Cerebellar cortex (tissue), 1 donor: Measurements from ENCODE around the gene KRTCAP2.
A peak's percentile ranks its signal among the peaks of the same experiment; 100 is the strongest.

ENCODE experiments used
- DNase-seq: peaks from one replicate; pipeline ENCODE4 v3.0.0-alpha.2; 2015; ENCODE audit warnings: low spot score

Gene KRTCAP2

DNA sequence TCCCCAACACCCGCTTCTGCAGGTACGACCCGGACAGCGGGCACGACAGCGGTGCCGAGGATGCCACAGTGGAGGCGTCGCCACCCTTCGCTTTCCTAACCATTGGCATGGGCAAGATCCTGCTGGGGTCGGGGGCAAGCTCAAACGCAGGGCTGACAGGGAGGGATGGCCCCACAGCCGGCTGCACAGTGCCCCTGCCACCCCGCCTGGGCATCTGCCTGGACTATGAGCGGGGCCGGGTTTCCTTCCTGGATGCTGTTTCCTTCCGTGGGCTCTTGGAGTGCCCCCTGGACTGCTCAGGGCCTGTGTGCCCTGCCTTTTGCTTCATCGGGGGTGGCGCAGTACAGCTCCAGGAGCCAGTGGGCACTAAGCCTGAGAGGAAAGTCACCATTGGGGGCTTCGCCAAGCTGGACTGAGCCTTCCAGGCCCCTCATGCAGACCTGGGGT, 10.7 kb upstream of the KRTCAP2 start:
- DNase-seq: no peak

- peak; percentile 37 for DNase-seq
Measured at GRCh38 chr1:155182052-155182550, 9.0 kb upstream of the KRTCAP2 start.

DNA sequence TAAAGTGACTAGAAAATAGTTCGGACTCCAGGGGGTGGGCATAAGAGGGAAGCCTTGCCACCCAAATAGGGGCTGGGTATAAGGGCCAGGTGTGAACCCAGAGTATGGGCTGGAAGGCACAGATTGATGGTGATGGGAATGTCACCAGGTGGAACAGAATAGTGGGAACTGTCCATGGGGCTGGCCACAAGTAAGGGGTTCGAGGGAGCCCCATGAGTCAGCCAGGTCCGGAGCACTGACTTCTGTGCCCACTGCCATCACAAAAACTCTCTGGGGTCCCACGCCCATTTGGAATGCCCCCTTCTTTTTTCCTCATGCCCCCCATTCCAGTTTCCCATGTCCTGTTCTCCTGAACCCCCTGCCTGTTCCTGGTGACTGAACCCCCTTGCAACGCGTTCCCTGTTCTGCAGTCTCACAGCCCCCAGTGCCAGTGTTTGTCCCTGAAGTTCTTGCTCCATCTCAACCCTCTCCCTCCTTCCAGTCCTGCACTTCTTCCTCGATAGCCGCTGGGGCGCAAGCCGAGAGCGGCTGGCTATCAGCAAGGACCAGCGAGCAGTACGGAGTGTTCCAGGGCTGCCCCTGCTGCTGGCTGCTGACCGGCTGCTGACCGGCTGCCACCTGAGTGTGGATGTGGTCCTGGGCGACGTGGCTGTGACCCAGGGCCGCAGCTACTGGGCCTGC, 8.4 kb upstream of the KRTCAP2 start:
- no peak for DNase-seq

DNA sequence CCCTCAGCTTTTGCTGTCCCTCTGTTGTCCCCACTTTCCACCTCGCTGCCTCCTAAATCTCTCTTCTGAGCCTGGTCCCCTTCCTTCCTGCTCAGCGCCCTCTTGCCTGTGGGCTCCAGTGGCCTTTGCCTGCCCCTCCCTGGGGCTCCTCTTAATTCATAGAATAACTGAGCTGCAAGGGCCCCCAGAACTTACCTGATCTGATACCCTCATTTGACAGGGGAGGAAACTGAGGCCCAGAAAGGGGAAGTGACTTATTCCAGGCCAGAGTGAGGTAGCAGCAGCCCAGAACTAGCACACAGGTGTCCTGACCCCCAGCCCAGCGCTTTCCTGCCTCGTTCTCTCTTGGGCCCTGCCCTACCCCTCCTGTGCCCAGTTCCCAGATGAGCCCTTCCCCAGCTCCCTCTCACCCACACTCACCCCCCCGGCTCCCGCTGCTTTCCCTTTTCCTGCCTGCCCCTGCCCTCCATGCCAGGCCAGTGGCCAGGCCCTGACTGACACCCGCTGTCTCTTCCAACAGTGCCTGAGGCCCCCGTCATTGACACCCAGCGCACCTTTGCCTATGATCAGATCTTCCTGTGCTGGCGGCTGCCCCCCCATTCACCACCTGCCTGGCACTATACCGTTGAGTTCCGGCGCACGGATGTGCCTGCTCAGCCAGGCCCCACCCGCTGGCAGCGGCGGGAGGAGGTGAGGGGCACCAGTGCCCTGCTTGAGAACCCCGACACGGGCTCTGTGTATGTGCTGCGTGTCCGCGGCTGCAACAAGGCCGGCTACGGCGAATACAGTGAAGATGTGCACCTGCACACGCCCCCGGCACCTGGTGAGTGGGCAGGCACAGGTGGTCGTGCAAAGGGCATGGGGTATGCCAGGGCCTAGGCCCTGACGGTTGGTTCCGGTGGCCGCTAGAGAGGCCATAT, 6.3 kb upstream of the KRTCAP2 start:
- DNase-seq: no peak

- no peak for DNase-seq
Measured at GRCh38 chr1:155178441-155179111, 5.5 kb upstream of the KRTCAP2 start.

DNA sequence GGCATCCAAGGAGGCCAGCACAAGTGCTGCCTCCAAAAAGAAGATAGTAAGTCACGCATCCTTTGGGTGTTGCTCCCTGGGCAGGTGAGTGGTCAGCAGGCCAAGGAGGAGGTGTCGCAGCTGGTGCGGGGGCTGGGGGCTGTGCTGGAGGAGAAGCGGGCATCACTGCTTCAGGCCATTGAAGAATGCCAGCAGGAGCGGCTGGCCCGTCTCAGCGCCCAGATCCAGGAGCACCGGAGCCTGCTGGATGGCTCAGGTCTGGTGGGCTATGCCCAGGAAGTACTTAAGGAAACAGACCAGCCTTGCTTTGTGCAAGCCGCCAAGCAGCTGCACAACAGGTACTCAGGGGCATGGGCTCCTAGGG, 4.8 kb upstream of the KRTCAP2 start:
- DNase-seq: no peak

DNA sequence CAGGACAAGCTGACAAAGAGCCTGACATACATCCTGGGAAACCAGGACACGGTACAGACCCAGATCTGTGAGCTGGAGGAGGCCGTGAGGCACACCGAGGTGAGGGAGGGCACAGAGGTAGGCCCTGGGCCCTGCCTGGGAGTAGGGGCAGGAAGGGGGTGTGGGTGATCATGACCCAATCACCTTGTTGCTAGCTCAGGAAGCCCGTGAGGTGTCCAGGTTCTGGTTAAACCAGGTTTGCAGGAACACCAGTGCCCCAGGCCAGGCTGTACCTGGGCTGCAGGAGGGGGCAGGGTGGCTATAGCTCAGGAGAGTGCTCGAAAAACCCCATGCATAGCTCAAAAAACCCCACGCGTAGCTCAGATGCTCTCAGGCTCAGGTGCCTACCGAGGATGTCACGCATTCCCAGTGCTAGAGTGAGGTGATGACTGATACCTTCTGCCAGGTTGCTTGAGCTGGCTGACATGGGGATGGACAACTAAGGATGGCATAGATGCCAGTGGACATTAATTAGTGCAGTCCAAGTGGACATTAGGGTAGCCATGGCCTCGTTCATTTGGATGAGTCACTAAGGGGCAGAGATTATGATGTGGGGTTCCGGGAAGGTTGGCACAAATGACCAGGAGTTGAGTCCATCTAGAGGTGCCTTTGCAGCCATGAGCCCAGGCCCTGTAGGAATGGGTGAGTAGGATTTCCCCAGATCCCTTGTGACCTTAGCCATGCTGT, 4.3 kb upstream of the KRTCAP2 start:
- no peak for DNase-seq

DNA sequence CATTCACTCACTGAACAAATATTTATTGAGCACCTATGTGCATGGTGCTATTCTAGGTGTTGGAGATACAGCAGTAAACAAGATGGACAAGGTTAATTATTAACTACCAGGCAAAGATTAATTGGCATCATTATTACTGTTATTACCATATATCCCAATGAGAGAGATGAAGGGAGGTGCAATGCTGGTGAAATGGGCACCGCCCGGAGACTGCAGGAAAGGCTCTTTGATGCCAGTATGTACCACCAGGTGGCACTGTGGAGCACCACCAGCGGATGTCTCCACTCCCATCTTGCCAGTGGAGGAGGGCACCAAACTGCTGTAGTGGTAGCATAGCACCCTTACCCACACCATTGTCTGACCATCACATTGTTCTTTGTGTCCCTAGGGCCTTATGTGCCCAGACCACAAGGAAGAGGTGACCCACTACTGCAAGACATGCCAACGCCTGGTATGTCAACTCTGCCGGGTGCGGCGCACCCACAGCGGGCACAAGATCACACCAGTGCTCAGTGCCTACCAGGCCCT, 3.5 kb upstream of the KRTCAP2 start:
- DNase-seq: peak; percentile 89

- no peak for DNase-seq
Measured at GRCh38 chr1:155175927-155176371, 2.8 kb upstream of the KRTCAP2 start.

DNA sequence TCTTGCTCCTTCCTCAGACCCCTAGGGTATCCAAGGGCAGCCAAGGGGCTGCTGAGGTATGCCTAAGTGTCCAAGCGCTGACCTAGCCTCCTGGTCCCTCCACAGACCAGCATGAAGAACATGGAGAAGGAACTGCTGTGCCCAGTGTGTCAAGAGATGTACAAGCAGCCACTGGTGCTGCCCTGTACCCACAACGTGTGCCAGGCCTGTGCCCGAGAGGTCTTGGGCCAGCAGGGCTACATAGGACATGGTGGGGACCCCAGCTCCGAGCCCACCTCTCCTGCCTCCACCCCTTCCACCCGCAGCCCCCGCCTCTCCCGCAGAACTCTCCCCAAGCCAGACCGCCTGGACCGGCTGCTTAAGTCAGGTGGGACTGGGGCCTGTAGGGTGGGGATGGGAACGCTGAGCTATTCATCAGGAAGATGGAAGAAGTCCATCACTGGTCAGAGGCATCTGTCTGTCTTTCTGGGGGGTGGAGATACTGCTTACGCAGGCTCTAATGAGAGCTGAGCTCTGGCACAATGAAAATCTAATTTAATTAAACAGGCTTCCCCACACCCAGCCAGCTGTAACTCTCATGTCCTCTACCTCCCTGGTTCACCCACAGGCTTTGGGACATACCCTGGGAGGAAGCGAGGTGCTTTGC, 2.3 kb upstream of the KRTCAP2 start:
- peak; percentile 46 for DNase-seq

DNA sequence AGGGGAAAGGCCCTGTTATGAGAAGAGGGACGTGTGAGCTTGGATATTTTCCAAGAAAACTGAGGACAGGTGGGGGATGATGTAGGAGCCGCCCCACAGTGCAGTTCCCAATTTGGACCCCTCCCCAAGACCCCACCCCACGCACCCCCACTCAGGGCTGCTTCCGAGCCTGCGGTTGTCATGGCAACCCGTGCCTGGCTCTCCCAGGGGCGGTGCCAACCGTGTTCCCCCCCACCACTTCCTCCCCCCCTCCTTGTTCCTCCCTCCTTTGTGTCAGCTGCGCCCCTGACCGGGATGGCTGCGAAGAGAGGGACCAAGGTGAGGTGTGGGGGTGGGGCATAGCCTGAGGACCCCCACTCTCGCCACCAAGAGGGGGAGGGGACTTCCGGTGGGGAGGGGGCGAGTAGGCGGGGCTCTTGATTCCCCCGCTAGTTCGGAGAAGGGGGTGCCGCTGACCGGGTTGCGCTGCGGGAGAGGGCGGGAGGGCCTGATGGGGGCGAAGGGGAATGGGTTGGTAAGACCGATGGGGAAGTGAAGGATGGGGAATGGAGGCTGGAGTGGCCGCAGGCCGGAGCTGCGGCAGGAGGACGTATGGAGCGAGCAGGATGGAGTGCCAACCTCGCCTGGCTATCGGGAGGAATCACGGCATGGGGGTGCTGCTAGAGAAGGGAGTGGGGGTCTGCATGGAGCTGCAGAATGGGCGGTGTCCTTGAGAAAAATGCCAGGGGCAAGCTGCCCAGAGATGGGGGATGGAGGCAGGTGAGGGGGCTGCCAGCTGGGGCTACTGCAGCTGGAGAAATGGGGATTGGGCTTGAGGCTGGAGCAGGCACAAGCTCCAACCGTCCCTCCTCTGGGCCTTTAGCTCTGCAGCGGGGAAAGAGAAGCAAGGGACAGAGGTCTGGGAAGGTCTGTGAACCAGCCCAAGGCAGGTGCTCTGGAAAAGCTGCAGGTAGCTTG, 1.5 kb upstream of the KRTCAP2 start:
- peak; percentile 71 for DNase-seq

GRCh38 chr1:155173478-155174323, 597 bp upstream of the KRTCAP2 start, which contains the start of gene TRIM46:
TRIM46 (plus strand) TSS chr1:155173849; CDS start chr1:155173967, 118 bp downstream.
- DNase-seq: peak; percentile 67

DNA sequence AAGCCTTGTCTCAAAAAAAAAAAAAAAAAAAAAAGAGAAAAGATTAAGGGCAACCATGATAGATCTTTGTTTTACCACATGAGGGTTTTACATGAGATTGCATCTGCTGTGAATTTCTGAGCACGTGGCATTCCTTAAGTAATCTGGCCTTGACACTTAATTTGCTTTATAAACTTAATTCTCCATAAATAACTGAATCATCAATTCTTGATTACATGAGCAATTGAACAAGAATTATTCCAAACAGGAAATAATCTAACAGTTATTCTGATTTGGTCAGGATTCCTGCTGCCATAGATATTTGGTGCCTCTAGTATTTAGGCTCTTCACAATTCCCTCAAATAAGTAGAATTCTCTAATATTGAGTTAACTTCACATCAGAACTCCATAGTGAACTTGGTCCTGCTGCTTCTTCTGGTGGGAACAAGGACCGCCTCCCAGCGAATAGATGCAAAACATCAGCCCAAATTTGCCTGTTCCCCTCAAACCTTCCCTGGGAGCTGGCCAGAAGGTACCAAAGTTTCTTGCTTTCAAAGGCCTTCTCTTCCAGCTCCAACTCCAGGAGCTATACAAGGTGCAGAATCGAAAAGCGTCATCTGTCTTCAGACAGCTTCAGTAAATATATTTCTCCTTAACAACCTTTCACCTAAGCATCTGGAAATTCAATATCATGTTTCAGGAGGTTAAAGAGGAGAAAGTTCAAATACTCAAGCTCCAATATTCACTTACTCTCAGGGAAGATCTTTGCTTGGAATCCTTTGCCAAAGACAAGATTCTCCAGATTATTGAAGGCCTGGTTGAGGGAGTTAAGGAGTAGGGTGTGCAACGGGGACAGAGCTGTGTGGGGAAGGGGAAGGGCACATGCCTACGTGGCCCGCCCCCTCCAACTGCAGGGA, 1.0 kb downstream of the KRTCAP2 start:
- no peak for DNase-seq

DNA sequence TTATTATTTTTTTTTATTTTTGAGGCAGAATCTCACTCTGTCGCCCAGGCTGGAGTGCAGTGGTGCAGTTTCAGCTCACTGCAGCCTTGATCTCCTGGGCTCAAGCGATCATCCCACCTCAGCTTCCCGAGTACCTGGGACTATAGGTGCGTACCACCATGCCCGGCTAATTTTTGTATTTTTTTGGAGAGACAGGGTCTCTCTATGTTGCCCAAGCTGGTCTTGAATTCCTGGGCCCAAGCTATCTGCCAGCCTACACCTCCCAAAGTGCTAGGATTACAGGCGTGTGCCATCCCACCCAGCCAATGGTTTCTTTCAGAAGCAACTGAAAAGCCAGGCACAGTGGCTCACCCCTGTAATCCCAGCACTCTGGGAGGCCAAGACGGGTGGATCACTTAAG, 2.3 kb downstream of the KRTCAP2 start:
- no peak for DNase-seq

DNA sequence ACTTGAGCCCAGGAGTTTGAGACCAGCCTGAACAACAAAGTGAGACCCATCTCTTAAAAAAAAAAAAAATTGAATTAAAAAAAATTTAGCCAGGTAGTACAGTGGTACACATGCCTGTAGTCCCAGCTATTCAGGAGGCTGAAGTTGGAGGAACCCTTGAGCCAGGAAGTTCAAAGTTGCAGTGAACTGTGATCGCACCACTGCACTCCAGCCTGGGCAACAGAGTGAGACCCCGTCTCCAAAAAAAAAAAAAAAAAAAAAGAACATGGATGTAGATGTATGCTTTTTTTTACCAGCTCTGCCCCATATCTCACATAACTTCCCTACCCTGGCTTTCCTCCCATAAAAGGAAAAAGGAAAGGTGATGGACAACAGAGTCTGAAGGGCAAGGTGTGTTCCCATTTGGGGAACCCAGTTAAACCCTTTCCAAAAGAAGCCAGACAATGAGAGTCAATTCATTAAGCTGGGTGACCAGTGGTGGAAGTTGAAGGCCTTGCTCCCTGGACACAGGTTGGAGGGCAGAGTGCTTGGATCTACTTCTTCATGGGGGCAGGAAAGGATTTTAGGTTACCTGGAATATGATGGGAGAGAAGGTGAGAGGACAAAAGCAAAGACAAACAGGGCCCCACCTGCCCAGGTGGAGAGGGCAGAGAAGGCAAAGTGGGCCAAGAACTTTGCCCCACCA, 2.9 kb downstream of the KRTCAP2 start:
- DNase-seq: no peak

- DNase-seq: no peak
Measured at GRCh38 chr1:155169541-155169940, 3.6 kb downstream of the KRTCAP2 start.
